Measurements from ENCODE around the gene SLC9A7.

- TF ChIP-seq CTCF (IDR thresholded peaks at IDR 0.05) (no peak), MAX (IDR thresholded peaks at IDR 0.05) (no peak)
Measured at GRCh38 chrX:46599051-46599560, 159.8 kb downstream of the SLC9A7 start.
